GM10248 (cell line): ENCODE results near the gene TOR4A.

Experiments used
- CTCF ChIA-PET: fragments of 300-600 bp; sonication (Branson Sonifier 250); formaldehyde crosslinking; extraction: SDS; loops from one replicate; lab custom pipeline; 2021; ENCODE audit warnings: antibody characterized with exemption; lab: Yijun Ruan, JAX
- POLR2A ChIA-PET: fragments of 350-650 bp; sonication (Branson Sonifier 250); formaldehyde crosslinking; extraction: SDS; loops from one replicate; lab custom pipeline; 2020; ENCODE audit warnings: antibody characterized with exemption; lab: Yijun Ruan, JAX
- DNase-seq: peaks from one replicate; pipeline ENCODE4 v3.0.0; 2012; ENCODE audit errors: extremely low spot score
- CTCF ChIP-seq: IDR thresholded peaks from 2 replicates; pipeline ENCODE4 v1.5.1; 2012; ENCODE audit warnings: mild to moderate bottlenecking, low read depth; ENCODE audit errors: extremely low read depth, missing control alignments, control extremely low read depth

The TOR4A gene

DNA sequence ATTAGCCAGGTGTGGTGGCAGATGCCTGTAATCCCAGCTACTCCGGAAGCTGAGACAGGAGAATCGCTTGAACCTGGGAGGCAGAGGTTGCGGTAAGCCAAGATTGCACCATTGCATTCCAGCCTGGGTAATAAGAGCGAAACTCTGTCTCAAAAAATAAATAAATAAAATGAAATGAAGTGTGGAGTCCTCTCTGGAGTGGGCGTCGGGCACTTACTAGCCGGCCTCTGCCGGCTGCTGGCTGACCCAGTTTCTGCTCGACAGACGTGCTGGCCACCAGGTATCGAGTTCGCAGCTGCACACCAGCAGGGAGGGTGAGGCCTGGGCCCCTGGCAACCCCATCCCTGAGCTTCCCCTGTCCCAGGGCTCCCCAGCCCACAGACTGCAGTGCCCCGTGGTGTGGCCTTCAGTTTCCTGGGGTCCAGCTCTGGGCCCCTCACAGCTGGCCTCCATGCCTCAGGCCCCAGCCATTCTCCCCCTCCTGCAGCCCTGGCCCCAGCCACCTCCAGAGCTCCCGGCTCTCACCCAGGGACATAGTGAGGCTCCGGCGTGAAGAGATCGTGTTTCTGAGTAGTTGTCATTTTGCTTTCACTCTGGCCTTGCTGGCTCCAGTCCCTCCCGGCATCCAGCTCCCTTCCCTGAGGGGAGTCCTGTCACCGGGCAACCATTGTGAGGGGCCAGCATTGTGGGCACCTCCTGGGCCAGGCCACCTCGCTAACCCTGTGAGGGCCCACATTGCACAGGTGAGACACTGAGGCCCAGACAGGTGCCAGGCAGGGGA is 30.2 kb upstream of the TOR4A start:
- no peak for DNase-seq
- POLR2A ChIA-PET = interaction anchor here (1.5 to 1.6 kb wide), 2 partner anchors 55 to 161 kb away, joined by 3 to 7 read pairs; partner anchors contain the start of genes MAN1B1 and NRARP
- no peak for TF ChIP-seq CTCF
- CTCF ChIA-PET = interaction anchor here (1.1 to 3.8 kb wide), 4 partner anchors 9 to 59 kb away, joined by 3 to 17 read pairs (median 6); partner anchors contain the start of genes ANAPC2 and SSNA1

- ChIA-PET CTCF (interaction anchor here (1.9 to 3.8 kb wide), 2 partner anchors 11 to 14 kb away, joined by 6 to 17 read pairs; no protein-coding TSS in a partner anchor), POLR2A (interaction anchor here (1.5 to 1.6 kb wide), 2 partner anchors 55 to 161 kb away, joined by 3 to 7 read pairs; partner anchors contain the start of genes MAN1B1 and NRARP)
- TF ChIP-seq CTCF = no peak
- DNase-seq = no peak
Measured at GRCh38 chr9:137247916-137248175, 29.7 kb upstream of the TOR4A start.

GRCh38 chr9:137250329-137251193 is 27.0 kb upstream of the TOR4A start:
- TF ChIP-seq CTCF = no peak
- no peak for DNase-seq
- CTCF ChIA-PET = interaction anchor here (3.8 kb wide), 1 partner anchor 14 kb away, joined by 17 read pairs; no protein-coding TSS in a partner anchor
- POLR2A ChIA-PET = interaction anchor here (0.5 to 7.2 kb wide), 3 partner anchors 8 to 550 kb away, joined by 4 to 124 read pairs (median 9); partner anchors contain the start of gene TUBB4B

DNA sequence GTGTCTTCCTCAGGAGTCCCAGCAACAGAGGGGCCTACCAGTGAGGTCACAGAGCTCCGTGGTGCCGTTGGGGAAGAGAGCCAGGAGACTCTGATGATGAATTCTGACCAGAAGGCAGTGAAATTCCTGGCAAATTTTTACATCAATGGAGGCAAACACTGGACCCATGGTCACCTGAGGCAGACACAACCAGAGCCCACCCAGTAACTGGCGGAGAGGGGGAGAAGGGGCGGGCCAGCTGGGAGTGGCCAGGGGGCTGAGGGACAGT is 26.4 kb upstream of the TOR4A start, which contains the start of gene STPG3:
Gene STPG3 (plus strand): TSS at position 93 of the 268 bp plus-strand sequence. CDS start 1 bp downstream, at position 94.
- TF ChIP-seq CTCF = no peak
- DNase-seq = no peak
- POLR2A ChIA-PET = interaction anchor here (7.2 kb wide), 1 partner anchor 8 kb away, joined by 124 read pairs; the partner anchor contains the start of gene TUBB4B
- CTCF ChIA-PET = no interaction called here

- POLR2A ChIA-PET = interaction anchor here (7.2 kb wide), 1 partner anchor 9 kb away, joined by 124 read pairs; the partner anchor contains the start of gene TUBB4B
Measured at GRCh38 chr9:137251490-137252268, 25.8 kb upstream of the TOR4A start.

More at GRCh38 chr9:137251490-137252268, 25.8 kb upstream of the TOR4A start:
- no peak for TF ChIP-seq CTCF
- CTCF ChIA-PET = no interaction called here
- DNase-seq = no peak
